GM21367 (cell line): ENCODE data around the gene GHRHR.

Source experiments
- ATAC-seq: cut with Tn5 transposase; IDR thresholded peaks from one replicate; pipeline ENCODE4 v1.9.1; 2021; ENCODE audit not compliant: unreplicated experiment

The GHRHR gene

GRCh38 chr7:30965883-30966282 lies 2.1 kb downstream of the GHRHR start:
- ATAC-seq = no peak

GRCh38 chr7:30968294-30968693 lies 4.5 kb downstream of the GHRHR start:
- ATAC-seq = no peak

- ATAC-seq = no peak
Observed at GRCh38 chr7:30968747-30969603, 5.2 kb downstream of the GHRHR start.

GRCh38 chr7:30969604-30969970 lies 5.8 kb downstream of the GHRHR start:
- ATAC-seq = no peak

GRCh38 chr7:30970074-30970473 lies 6.3 kb downstream of the GHRHR start:
- no peak for ATAC-seq

- no peak for ATAC-seq
Observed at GRCh38 chr7:30970594-30971094, 6.9 kb downstream of the GHRHR start.

- no peak for ATAC-seq
Observed at GRCh38 chr7:30971440-30971839, 7.7 kb downstream of the GHRHR start.

GRCh38 chr7:30971840-30972563 lies 8.2 kb downstream of the GHRHR start:
- ATAC-seq = no peak

- ATAC-seq = no peak
Observed at GRCh38 chr7:30973292-30973691, 9.5 kb downstream of the GHRHR start.

GRCh38 chr7:30973791-30974604 lies 10.2 kb downstream of the GHRHR start:
- ATAC-seq = no peak

- ATAC-seq = peak; percentile 91
Observed at GRCh38 chr7:30974605-30975255, 11.0 kb downstream of the GHRHR start.

GRCh38 chr7:30975256-30975899 lies 11.6 kb downstream of the GHRHR start:
- no peak for ATAC-seq

GRCh38 chr7:30976381-30976780 lies 12.6 kb downstream of the GHRHR start:
- ATAC-seq = no peak

- no peak for ATAC-seq
Observed at GRCh38 chr7:30977222-30977621, 13.5 kb downstream of the GHRHR start.

GRCh38 chr7:30977896-30978564 lies 14.3 kb downstream of the GHRHR start:
- no peak for ATAC-seq

GRCh38 chr7:30979027-30979426 lies 15.3 kb downstream of the GHRHR start:
- no peak for ATAC-seq

GRCh38 chr7:30980194-30980593 lies 16.4 kb downstream of the GHRHR start:
- ATAC-seq = no peak

- ATAC-seq = no peak
Observed at GRCh38 chr7:30980751-30981150, 17.0 kb downstream of the GHRHR start.

- ATAC-seq = peak; percentile 85
Observed at GRCh38 chr7:30983042-30983913, 19.5 kb downstream of the GHRHR start.
